GM21619 (cell line): Measurements from ENCODE around the gene PPP2R2C.

Experiments
- ATAC-seq: cut with Tn5 transposase; IDR thresholded peaks from one replicate; pipeline ENCODE4 v1.9.1; 2021; ENCODE audit not compliant: unreplicated experiment

The PPP2R2C gene

DNA sequence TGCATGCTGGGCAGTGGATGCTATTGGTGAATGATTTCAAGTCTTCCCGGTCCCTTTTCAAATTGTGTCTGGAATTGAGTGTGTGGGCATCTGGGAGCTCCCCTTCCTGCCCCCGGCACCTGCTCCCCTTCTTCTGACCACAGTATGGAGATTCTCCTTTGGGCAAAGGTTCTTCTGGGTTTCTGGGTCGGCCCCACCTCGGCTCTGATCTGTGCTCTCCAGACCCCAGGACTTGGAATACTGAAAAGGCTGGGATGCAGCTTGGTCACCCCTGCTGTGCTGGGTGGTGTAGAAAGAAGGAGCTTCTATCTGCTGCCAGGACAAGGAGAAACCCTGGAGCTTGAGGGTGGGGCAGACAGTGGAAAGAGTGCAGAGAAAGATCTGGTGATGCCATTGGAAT lies 124.0 kb downstream of the PPP2R2C start:
- no peak for ATAC-seq

DNA sequence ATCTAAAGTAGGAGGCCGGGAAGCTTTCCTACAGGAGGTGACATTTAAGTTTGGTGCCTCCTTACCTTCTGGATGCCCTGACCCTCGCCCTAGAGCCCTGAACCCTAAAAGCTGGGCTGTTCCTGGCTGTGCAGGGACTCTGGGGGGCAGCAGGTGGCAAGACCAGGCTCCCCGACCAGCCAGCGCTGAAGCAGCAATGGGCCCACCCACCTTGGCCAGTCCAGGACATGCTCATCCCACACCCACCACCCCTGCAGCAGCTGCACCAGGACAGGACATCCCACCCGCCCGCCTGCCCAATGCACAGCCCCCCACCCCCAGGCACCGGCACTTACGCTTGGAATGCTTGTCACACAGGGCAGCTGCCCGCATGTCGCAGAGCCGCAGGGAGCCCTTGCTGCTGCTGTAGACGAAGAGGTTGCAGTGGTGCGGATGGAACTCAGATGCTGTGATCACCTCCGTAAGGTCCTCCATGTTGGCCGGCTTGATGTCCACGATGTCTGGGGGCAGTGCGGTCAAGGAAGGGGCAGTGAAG lies 124.8 kb downstream of the PPP2R2C start:
- no peak for ATAC-seq

DNA sequence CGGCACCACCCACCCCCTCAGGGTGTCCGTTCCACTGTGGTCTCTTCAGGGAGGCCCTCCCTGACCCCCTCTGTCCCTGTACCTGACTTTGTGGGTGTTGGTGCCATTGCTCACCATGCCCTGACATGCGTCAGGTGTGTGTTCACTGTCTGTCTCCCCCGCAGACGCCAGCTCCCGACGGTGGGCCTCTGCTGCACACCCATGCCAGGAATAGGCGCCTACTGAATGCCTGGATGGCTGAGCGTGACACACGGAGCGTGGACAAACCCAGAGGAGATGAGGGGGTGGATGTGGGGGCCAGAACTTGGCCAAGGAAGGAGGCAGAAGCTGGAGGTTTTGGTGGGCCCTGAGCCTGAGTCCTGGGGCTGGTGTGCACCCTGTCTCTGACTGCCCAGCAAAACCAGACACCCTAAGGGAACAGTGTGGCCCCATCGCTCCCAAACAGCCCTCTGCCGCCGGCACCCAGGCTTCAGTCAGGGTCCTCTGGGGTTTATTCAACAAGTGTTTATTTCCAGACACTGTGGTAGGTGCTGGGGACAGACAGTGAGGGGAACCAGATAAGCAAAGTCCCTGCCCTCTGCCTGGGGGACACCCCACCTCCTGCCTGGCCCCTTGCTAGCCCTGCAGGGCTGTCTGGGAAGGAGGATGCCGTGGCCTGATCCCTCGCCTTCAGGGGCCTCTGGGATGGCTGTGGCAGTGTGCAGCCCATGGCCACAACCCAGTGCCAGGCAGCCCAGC lies 125.9 kb downstream of the PPP2R2C start:
- ATAC-seq: no peak

DNA sequence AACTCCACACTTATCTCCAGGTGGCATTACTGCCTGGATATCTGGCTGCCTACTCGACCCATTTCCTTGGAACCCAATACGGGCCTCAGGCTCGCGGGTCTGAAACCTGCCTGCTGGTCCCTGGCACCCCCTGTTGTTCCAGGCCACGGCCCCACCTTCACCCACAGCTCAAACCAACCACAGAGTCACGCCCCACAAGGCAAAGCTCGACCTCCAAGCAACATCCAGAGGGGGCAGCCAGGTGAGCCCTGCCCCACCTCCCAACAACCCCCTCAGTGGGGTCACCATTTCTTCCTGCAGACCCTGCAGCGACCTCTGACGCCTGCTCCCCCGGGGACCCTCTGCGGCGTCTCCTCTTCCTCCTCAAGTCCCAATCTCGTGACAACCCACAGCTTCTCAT lies 126.5 kb downstream of the PPP2R2C start:
- ATAC-seq: no peak

DNA sequence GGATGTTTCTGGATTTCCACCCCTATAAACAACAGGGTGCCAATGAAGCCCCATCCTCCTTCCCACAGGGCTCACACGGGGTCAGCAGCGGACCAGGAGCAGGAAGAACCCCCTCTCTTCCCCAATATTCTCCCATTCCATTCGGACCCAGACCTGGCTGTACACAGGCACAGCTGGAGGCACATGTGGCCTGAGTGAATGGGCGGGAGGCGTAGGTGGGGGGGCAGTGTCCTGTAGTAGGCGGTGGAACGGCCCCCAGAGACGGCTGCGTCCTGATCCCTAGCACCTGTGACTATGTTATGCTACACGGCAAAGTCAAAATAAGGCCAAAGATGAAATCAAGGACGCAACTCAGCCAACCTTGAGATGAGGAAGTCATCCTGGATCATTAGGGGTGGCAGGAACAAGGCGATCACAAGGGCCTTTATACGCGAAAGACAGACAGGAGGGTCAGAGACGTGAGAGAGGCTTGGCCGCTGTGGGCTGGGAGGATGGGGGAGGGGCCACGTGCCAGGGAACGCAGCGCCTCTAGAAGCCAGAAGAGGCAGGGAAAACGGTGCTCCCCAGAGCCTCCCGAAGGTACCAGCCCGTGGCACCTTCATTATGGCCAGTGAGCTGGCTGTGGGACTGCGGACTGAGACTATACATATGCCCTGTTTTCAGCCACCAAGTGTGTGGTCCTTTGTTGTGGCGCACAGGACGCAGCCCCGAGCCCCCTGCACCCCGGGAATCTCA lies 127.2 kb downstream of the PPP2R2C start:
- no peak for ATAC-seq

DNA sequence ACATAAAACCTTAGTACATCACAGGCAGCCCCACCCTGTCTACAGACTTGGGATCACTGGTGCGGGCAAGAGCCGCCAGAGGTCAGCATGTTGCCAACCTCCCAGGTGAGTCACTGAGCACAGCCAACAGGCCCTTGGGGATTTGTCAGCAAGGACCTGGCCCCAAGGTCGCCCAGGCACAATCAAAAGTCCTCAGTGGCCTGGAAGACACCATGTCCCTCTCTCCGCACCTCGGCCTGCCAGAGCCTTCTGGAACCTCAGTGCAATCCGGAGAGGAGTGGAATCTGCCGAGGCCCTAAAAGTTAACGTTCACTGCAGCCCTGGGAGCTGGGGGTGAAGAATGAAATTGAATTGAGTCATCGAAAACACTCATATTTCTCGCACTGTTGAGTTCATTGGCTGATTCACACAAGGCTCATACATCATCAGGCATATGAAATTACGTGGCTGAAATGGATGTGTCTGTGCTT lies 128.4 kb downstream of the PPP2R2C start:
- ATAC-seq: no peak

DNA sequence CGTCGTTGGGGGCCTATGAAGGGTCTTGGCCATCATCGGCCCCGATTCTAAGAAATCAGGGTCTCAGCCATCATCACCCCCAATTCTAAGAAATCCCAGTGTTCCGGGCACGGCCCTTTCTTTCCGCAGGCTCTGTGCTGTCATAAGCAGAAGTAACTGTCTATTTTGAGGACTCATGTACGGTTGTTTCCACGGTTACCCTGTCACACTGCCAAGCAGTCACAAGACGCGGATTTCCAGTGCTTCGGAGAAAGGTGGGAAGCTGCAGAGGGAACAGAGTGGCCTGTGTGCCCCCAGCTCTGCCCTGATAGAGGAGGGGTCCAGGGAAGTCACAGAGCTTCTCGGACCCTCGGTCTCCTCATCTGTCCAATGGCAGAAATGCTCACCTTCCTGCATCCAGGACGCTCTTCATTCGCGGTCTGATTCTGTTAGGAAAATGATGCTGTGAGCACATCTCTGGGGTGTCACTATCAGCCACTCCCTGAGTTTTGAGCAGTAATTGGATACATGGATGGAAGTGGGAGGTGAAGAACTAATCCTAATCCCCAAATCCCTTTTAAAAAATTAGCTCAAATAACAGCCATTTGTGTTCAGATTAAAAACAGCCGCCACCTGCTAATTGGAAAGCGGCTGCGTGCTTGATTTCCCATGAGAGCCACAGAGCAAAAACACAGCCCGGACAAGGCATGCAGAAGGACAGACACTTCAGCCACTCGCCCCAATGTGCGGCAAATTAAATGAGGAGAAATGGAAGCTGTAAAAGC lies 129.7 kb downstream of the PPP2R2C start:
- ATAC-seq: no peak

DNA sequence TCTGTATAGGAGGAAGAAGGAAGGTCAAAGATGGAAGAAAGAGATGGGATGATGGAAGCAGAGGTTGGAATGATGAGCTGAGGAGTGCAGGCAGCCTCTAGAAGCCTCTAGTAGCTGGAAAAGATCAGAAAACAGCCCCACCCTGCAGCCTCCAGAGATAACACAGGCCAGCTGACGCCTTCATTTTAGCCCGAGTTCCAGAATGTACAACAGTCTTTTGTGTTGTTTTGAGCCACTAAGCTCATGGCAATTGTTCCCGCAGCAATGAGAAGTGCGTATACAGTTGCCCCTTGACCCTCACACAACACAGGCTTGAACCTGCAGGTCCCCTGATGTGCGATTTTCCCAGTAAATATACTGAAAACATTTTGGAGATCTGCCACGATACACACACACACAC lies 130.7 kb downstream of the PPP2R2C start:
- ATAC-seq: no peak

DNA sequence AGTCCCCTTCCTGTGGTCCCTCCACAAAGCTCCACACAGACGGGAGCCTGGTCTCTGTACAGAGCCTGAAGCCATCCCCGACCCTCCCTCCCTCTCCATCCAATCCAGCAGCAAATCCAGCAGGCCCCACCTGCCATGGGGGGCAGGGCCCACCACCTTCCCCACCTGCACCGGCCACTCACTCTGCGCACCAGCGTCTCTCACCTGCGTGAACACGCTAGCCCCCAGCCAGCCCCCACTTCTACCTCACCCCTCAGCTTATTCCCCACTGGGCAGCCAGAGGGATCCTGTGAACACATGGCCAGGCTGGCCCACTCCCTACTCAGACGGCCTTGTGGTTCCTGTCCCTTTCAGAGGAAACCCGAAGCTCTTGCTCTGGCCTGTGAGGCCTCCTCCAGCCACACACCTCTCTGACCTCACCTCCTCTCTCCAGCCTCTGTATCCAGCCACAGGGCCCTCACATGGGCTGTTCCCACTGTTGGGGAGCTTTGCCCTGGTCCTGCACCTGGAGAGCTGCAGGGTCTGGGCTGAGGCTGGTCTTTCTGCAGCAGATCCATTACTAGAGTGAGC lies 131.9 kb downstream of the PPP2R2C start:
- ATAC-seq: no peak

DNA sequence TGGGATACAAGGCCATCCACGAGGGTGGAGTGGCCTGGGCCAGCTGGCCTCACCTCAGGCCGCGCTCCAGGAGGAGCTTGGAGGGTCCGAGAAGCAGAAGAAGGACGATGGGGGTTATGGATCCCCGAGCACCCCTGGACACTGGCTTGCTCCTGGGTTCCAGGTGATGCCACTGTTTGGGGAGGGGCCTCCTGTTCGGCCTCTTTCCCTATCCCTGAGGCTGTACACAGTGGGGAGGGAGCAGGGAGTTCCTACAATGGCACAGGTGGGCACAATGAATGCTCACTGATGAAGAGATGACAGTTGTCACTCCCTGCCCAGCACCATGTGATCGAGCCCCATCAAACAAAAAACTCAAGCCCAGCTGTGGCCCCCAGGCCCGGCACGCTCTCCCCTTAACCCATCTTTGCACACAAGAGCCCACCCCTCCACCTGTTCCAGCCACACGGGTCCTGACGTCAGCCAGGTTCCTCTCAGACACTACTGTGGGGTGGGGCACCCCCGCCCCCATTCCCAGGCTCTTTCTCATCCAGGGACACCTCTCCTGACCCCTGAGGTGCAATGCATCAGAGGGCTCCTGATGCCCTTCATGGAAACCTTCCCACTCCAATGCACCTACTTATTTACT lies 132.5 kb downstream of the PPP2R2C start:
- ATAC-seq: no peak

DNA sequence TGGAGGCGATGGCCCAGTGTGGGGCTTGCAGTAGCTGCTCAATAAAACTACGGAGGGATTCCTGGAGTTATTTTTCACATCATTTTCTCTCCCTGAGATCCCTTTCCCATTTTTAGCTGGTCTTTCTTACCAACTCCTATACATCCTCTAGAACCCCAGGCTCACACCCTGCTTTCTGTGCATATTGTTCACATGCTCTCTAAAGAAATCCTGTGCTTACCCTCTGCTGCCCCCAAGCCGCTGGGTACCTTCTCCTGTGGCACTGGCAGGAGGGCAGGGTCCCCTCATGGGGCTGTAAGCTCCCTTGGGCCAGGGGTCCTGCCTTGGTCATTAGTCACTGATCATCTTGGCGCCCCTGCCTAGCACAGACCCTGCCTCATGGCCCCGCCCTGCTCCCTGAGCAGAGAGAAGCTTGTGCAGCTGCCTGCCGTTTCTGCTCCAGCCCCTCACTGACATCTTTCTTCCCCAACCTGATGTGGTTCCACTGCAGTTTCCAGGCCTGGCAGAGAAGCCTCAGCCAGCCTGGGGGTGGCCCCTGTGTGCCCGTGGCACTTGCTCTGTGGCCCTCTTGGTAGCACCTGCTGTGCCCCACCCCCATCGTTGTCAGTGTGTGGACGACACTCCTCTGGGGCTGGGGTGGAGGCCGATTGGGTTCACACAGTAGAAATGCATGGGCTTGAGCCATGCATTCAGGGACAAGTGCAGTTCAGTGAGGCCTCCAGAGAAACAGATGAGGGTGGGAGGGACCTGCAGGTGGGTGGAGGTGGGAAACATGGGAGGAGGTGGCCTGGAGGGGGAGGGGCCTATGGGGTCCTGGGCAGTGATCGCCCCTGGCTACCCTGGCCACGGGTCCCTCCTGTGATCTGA lies 133.2 kb downstream of the PPP2R2C start:
- no peak for ATAC-seq

DNA sequence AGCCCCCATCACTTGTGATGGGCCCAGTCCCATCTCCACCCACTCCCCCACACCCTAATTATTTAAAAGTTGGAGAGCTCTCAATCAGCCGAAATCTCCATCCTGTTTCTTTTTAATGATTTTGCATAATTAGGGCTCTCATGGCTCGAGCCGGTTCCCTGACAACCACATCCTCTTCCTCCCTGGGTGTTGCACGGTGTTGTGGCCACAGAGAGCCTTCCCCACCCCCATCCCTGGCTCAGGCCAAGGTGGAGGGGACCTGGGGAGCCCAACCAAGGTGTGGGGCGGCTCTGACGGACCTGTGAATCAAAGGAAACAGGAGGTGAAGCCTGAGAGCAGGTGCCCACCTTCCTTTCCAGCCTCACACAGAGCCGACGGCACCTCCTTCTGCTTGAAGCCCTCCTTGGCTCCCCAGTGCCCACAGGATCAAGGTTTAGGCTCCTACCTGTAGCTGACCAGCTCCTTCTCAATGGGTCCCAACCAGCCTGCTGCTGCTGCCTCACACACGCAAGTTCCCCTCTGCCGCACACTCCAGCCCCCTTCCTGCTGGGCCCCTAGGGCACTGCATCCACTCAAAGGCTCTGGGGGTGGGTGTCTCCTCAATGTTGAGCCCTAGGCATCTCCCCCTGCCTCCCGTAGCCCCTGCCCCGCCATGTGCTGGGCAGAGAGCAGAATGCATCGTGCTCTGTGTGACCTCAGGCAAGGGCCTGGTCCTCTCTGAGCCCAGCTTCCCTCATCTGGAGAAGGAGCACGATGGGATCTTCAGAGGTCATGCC lies 134.1 kb downstream of the PPP2R2C start:
- peak; percentile 60 for ATAC-seq

DNA sequence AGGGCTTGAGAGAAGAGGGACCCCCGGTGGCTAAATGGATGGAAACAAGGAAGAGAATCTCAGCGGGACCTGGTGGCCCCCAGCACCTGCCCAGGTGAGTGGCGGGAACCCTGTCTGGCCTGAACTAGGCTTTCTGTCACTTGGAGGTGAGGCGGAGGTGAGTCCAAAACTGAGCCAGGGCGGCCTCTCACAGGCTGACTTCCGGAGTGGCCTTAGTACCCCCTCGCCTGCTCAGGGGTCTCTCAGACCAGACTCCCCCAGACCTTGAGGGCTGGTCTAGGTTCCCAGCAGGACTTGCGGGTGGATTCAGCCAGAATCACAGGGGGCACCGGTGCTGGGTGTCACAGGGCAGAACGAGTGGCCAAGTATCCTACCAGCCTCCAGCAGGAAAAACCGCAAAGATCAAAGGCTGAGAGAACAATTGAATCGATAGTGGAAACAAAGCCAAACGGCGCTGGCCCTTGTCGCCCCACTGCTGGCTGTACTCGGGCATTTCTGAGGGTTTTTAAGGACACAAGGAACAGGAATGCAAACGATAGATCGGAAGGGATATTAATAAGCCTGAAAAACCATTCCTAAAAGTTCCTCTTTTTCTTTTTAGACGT lies 135.0 kb downstream of the PPP2R2C start:
- ATAC-seq: no peak

DNA sequence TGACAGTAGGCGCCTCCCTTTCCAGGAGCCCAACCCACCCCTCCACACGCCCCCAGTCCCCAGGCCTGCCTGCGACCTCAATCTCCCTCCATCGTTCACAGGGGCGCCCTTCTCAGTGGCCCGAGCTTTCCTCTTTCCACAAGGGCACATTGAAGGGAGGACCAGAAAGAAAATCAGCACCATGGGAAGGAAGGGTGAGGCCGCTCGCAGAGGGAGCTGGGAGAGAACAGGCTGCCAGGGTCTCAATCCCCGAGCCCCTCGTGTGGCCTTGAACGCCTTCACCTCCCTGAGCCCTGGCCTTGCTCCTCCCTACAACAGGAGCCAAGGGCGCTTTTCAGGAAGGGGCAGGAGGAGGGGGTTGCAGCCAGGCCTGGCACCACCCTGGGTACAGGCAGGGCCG lies 136.2 kb downstream of the PPP2R2C start:
- ATAC-seq: no peak

DNA sequence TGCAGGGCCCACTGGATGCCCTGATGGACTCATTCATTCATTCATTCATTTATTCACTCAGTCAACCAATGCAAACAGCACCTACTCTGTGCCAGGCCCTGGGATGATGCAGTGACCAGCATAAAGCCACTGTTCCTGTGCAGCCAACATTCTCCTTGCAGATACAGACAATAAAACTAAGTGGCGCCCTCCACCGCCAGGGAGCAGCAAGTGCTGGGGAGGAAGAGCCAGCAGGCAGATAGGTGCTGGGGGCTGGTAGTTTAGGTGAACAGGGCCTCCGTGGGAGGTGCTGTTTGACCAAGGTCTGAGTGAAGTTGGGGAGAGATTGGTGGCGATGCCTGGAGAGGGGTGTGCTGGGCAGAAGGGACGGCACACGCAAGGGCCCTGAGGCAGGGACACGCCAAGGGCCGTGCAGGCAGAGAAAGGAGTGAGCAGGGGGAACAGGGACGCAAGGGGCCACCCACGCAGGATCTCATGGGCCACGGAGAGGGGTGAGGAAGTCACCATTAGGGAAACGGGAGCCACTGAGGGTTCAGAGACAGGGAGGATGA lies 137.3 kb downstream of the PPP2R2C start:
- ATAC-seq: no peak

DNA sequence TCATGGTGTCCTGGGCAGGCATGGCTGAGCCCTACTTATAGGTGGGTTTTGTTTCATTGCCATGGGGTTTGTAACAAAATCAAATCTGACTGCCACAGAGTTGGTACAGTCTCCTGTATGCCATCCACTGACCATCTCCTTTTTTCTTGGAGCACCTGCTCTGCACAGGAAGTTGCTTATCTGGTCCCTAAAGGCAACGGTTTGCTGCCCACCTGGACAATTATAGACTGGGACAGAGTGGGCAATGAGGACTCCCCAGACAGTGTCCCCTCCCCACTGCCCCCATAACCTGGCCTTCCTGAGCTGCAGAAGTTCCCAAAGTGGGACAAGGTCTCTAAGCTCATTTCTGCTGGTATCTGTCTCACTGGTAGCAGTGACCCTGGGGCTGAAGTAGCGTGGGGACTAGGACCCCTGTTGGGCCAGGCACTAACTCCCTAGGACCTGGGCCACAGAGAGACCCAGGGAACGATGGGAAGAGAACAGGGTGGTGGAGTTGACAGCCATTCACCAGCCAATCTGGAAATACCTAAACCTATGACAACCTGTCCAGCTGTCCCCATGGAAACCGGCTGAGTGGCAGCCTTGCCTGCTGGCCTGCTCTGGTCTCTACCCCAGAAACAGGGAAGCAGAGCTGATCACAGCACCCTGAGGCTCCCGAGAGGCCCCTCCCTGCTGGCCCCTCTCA lies 138.1 kb downstream of the PPP2R2C start:
- no peak for ATAC-seq

DNA sequence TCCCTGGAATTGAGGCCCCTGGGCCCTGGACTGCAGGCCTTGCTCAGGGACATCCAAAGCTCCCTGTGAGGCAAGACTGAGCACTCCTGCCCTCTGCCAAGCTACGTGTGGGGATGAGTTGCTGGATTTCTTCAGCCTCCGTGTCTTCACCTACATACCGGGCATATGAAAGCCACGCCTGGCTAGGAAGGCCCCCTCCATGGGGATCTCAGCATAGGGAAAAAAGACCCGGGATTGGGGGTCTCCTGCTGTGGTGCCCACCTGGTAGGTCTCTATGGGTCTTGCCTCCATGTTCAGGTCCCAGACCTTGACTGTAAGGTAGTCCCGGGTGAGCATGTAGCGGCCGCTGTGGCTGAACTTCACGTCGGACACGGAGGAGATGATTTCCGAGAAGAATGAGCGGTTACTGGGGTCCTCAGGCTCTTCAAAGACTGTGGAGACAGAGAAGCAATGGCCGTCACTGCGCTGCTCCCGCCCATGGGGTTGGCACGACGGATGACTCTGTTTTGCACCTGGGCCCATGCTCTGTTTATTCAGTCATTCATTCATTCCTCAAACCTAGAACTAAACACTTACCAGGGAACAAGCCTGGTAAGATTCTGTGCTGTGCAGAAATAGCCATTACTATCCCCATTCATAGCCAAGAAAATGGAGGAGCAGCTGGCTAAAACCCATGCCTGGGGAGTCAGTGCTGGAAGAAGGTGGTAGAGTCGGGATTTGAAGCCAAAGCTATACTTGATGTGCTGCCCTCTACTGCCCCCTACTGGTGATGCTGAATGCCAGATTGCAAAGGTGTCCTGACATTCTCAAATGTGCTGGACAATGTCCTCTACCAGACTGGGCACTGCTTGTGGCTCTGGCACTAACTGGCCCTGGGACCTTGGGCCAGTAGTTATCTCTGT lies 138.9 kb downstream of the PPP2R2C start:
- no peak for ATAC-seq
